Skeletal muscle tissue (tissue), 4 donors: ENCODE results near the gene LCNL1. TPM values are rescaled to one million over a fixed set of nuclear protein-coding genes. Genes with fewer than 3 reads are reported as not detected.
"Not testable (repeated sequence)": the region's sequence is repeated elsewhere in the genome, so short reads cannot be mapped to it uniquely, and the experiment has no call there.

Source experiments
- H3K27ac ChIP-seq: one replicate; pipeline ENCODE4 v1.7.0; 2013; ENCODE audit warnings: mild to moderate bottlenecking, low read depth, low read length, inconsistent platforms
- H3K27me3 ChIP-seq, 3 donors: one replicate each; pipeline ENCODE4 v1.7.0; 2013; ENCODE audit warnings: low read length in 3 of 3; ENCODE audit not compliant: control insufficient read depth in 3 of 3, insufficient read depth in 3 of 3
- H3K36me3 ChIP-seq, 3 donors: one replicate each; pipeline ENCODE4 v1.7.0; 2013; ENCODE audit warnings: low read length in 3 of 3; ENCODE audit not compliant: control insufficient read depth in 3 of 3, insufficient read depth in 3 of 3
- H3K4me1 ChIP-seq, 3 donors: one replicate each; pipeline ENCODE4 v1.7.0; 2013; ENCODE audit warnings: low read length in 3 of 3, mild to moderate bottlenecking in 3 of 3; ENCODE audit not compliant: control insufficient read depth in 3 of 3, insufficient read depth in 3 of 3
- H3K4me3 ChIP-seq, 3 donors: one replicate each; pipeline ENCODE4 v1.7.0; 2013; ENCODE audit warnings: low read length in 3 of 3
- H3K9ac ChIP-seq, 3 donors: one replicate each; pipeline ENCODE4 v1.7.0; 2013; ENCODE audit warnings: low read length in 3 of 3, mild to moderate bottlenecking in 3 of 3, moderate library complexity in 2 of 3, low read depth in 1 of 3
- H3K9me3 ChIP-seq, 3 donors: one replicate each; pipeline ENCODE4 v1.7.0; 2013; ENCODE audit warnings: low read length in 3 of 3; ENCODE audit not compliant: control insufficient read depth in 3 of 3
- total RNA-seq: library from RNA; depleted of rRNA; stranded (reverse); fragments of >200 nt; gene quantifications from one replicate; pipeline ENCODE4 v1.2.3, GENCODE V29; 2014
- donor health status: Osteomylitis.

Gene LCNL1
- total RNA-seq, 1 donor from 2014 or later, result under 0.01 TPM

DNA sequence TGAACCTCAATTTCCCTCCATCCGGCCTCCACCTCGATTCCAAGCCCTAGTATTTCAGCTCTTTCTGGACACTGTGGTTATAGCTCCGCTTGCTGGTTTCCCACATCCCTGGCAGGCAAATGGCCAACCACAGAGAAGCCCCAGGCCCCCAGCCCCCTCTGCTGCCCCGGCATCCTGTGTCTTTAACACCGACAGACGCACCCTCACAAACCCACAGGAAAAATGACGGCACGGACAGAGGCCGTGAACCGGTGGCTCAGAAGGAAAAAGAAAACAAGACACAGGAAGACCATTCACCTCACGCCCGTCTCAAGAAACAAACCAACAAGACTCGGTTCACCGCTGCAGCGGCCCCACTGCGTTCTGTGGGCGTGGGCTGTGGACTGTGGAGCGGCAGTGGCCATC, 15.0 kb downstream of the LCNL1 start:
- no peak overlapping the region for H3K4me3 ChIP-seq
- H3K27me3 ChIP-seq, result peaks cover 6 to 19% (median 15%) of the 10 kb centered on the region in 3 donors
- peaks cover 7 to 14% (median 10%) of the 10 kb centered on the region in 3 donors for H3K4me1 ChIP-seq
- H3K9ac ChIP-seq, result no peak overlapping the region
- H3K36me3 ChIP-seq, result peaks cover 3 to 6% (median 3%) of the 10 kb centered on the region in 3 donors
- no peak overlapping the region for H3K27ac ChIP-seq
- no peaks in the 10 kb centered on the region for H3K9me3 ChIP-seq

GRCh38 chr9:137000177-137000930, 17.6 kb downstream of the LCNL1 start:
- Histone ChIP-seq H3K4me3 (no peak overlapping the region), H3K27ac (no peak overlapping the region), H3K27me3 (peaks cover 6 to 15% (median 15%) of the 10 kb centered on the region in 3 donors), H3K9ac (no peak overlapping the region), H3K36me3 (no peaks in the 10 kb centered on the region), H3K9me3 (no peaks in the 10 kb centered on the region), H3K4me1 (peaks cover 0 to 7% (median 3%) of the 10 kb centered on the region in 3 donors)

- Histone ChIP-seq H3K4me3 (no peak overlapping the region), H3K9ac (no peak overlapping the region), H3K4me1 (no peaks in the 10 kb centered on the region), H3K36me3 (no peaks in the 10 kb centered on the region), H3K27ac (no peak overlapping the region), H3K27me3 (peaks cover 3 to 10% (median 4%) of the 10 kb centered on the region in 3 donors), H3K9me3 (no peaks in the 10 kb centered on the region)
Measured at GRCh38 chr9:137001857-137002645, 19.3 kb downstream of the LCNL1 start.

GRCh38 chr9:137002646-137003041, 19.9 kb downstream of the LCNL1 start:
- Histone ChIP-seq H3K9ac (no peak overlapping the region), H3K27ac (no peak overlapping the region), H3K36me3 (no peaks in the 10 kb centered on the region), H3K4me1 (no peaks in the 10 kb centered on the region), H3K27me3 (peaks cover under 1 to 4% (median 3%) of the 10 kb centered on the region in 3 donors), H3K4me3 (no peak overlapping the region), H3K9me3 (no peaks in the 10 kb centered on the region)

DNA sequence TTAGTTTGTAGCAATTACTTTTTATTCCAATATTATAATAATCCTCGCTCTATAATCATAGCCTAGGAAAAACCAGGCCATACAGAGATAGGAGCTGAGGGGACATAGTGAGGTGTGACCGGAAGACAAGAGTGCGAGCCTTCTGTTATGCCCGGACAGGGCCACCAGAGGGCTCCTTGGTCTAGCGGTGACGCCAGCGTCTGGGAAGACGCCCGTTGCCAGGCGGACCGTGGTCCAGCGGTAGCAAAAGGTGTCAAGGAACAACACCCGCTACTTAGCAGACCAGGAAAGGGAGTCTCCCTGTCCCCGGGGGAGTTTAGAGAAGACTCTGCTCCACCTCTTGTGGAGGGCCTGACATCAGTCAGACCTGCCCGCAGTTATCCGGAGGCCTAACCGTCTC, 21.5 kb downstream of the LCNL1 start:
- H3K9me3 ChIP-seq, H3K9ac ChIP-seq, H3K36me3 ChIP-seq, H3K4me1 ChIP-seq, H3K27ac ChIP-seq, H3K27me3 ChIP-seq, H3K4me3 ChIP-seq: not testable (repeated sequence)

GRCh38 chr9:137006116-137007003, 23.6 kb downstream of the LCNL1 start:
- Histone ChIP-seq H3K27ac (no peak overlapping the region), H3K4me1 (no peaks in the 10 kb centered on the region), H3K27me3 (no peaks in the 10 kb centered on the region), H3K36me3 (peaks cover 4 to 8% (median 7%) of the 10 kb centered on the region in 3 donors), H3K4me3 (no peak overlapping the region), H3K9me3 (no peaks in the 10 kb centered on the region), H3K9ac (no peak overlapping the region)

DNA sequence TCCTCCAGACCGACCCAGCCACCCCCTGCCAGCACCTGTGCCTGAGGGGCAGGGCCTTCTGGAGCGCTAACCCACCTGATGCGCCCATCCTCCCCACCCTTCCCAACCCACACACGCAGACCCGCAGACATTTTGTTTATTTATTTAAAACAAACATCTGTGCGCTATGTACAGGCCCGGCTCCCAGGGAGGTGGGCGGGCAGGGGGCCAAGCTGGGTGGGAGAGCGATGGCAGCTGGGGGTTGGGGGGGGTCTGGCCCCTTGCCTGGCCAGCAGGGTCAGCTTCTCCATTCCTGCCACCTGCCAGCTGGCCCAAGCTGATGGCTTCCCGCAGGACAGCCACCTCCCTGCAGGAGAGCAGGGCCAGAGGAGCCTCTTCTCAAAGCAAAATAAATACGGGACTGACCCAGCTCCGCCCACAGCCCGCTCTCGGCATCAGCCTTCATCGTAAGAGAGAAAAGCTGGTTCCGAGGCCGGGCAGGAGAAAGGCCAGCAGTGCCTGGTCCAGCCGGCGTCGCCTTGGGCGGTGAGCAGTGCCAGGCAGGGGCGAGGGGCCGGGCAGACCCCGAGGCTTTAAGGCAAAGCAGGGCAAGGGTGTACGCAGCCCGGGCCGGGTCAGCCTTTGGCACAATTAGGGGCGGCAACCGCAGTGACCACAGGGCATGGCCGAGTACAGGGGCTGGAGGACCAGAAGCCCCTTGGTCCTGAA, 24.5 kb downstream of the LCNL1 start:
- H3K27ac ChIP-seq, result no peak overlapping the region
- no peak overlapping the region for H3K4me3 ChIP-seq
- H3K4me1 ChIP-seq, result no peaks in the 10 kb centered on the region
- no peak overlapping the region for H3K9ac ChIP-seq
- H3K36me3 ChIP-seq, result peaks cover 7 to 13% (median 10%) of the 10 kb centered on the region in 3 donors
- H3K27me3 ChIP-seq, result no peaks in the 10 kb centered on the region
- H3K9me3 ChIP-seq, result no peaks in the 10 kb centered on the region

DNA sequence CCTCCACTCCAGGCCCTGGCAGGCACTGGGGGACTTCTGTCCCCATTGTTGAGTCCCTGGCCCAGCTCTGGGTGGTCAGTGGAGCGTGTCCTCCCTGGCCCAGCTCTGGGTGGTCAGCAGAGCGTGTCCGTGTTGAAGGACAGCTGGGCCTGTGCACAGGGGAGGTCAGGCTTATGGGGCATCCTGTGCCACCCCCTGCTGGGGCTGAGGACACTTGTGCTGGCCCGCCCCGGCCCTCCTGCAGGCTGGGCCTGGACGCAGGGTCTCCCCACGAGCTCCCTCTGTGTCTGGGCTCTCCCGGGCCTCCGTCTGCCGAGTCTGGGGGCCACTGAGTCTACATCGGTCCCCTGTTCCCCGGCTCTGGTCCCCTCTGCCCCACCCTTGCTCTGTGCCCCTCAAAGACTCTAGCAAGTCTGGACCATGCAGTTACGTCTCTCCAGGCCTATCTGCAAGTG, 25.1 kb downstream of the LCNL1 start:
- no peaks in the 10 kb centered on the region for H3K4me1 ChIP-seq
- H3K9me3 ChIP-seq, result no peaks in the 10 kb centered on the region
- no peak overlapping the region for H3K4me3 ChIP-seq
- no peak overlapping the region for H3K27ac ChIP-seq
- H3K27me3 ChIP-seq, result no peaks in the 10 kb centered on the region
- H3K36me3 ChIP-seq, result peaks cover 9 to 16% (median 14%) of the 10 kb centered on the region in 3 donors
- H3K9ac ChIP-seq, result no peak overlapping the region

GRCh38 chr9:137008312-137008711, 25.5 kb downstream of the LCNL1 start:
- H3K9ac ChIP-seq, result no peak overlapping the region
- H3K36me3 ChIP-seq, result peaks cover 9 to 16% (median 14%) of the 10 kb centered on the region in 3 donors

More at GRCh38 chr9:137008312-137008711, 25.5 kb downstream of the LCNL1 start:
- H3K4me3 ChIP-seq, result no peak overlapping the region
- no peaks in the 10 kb centered on the region for H3K9me3 ChIP-seq
- H3K4me1 ChIP-seq, result no peaks in the 10 kb centered on the region
- no peak overlapping the region for H3K27ac ChIP-seq
- no peaks in the 10 kb centered on the region for H3K27me3 ChIP-seq
